ENCODE results near the gene PM20D1.

DNA sequence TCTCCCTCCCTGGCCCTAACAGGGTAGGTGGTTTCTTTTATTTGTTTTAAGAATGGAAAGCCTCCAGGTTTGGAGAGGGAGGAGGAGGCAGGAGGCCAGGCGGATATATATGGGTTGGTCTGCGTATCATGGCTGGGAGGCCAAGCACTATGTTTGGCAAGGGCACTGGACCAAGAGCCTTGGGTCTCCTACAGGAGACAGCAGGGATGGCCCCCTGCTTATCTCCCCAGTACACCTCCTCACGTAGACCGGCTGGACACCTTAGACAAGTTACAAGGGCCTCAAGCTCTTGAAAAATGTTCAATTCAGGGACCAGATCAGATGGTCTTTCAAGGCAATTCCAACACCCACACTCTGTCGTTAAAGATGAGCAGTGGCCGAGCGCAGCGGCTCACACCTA, 47.9 kb downstream of the PM20D1 start:
- TF ChIP-seq POLR2A (IDR thresholded peaks at IDR 0.05) (no peak), EP300 (IDR thresholded peaks at IDR 0.05) (no peak)
